GM21526 (cell line): Measurements from ENCODE around the gene ASCC1.

ENCODE experiments used
- ATAC-seq: cut with Tn5 transposase; IDR thresholded peaks from one replicate; pipeline ENCODE4 v1.9.1; 2021; ENCODE audit warnings: moderate library complexity; ENCODE audit not compliant: unreplicated experiment, low FRiP score

ASCC1 gene

GRCh38 chr10:72215611-72216549 lies at the start of gene ASCC1, which contains the start of gene ANAPC16:
Gene ASCC1, minus strand, starts transcription at chr10:72216276. Its CDS starts 2,978 bp downstream, at chr10:72213298.
Gene ANAPC16, plus strand, starts transcription at chr10:72216012. Its CDS starts 7,903 bp downstream, at chr10:72223915.
- peak; percentile 73 for ATAC-seq

GRCh38 chr10:72265508-72265907 lies 49.4 kb upstream of the ASCC1 start:
- no peak for ATAC-seq

- no peak for ATAC-seq
These were observed 48.5 kb upstream of the ASCC1 start for GRCh38 chr10:72264536-72264935.

- ATAC-seq: no peak
These were observed 47.7 kb upstream of the ASCC1 start for GRCh38 chr10:72263613-72264241.

- peak; percentile 11 for ATAC-seq
These were observed 45.8 kb upstream of the ASCC1 start for GRCh38 chr10:72261784-72262404.

GRCh38 chr10:72260976-72261783 lies 45.1 kb upstream of the ASCC1 start:
- ATAC-seq: peak; percentile 42

GRCh38 chr10:72260239-72260975 lies 44.3 kb upstream of the ASCC1 start:
- peak; percentile 46 for ATAC-seq

GRCh38 chr10:72259491-72260238 lies 43.6 kb upstream of the ASCC1 start:
- ATAC-seq: no peak

- no peak for ATAC-seq
These were observed 42.5 kb upstream of the ASCC1 start for GRCh38 chr10:72258617-72259016.

GRCh38 chr10:72257051-72257892 lies 41.2 kb upstream of the ASCC1 start:
- no peak for ATAC-seq

- no peak for ATAC-seq
These were observed 40.1 kb upstream of the ASCC1 start for GRCh38 chr10:72255977-72256729.

- ATAC-seq: no peak
These were observed 38.9 kb upstream of the ASCC1 start for GRCh38 chr10:72254813-72255568.

GRCh38 chr10:72253578-72253977 lies 37.5 kb upstream of the ASCC1 start:
- ATAC-seq: no peak

GRCh38 chr10:72252972-72253371 lies 36.9 kb upstream of the ASCC1 start:
- ATAC-seq: no peak

GRCh38 chr10:72251635-72252034 lies 35.6 kb upstream of the ASCC1 start:
- ATAC-seq: no peak

- ATAC-seq: no peak
These were observed 34.6 kb upstream of the ASCC1 start for GRCh38 chr10:72250666-72251065.
